K562 (cell line): ENCODE measurements around the gene AZU1. TPM values are rescaled to one million over a fixed set of nuclear protein-coding genes. Genes with fewer than 3 reads are reported as not detected.
A peak's percentile ranks its signal among the peaks of the same experiment; 100 is the strongest.

Experiments
- BRD4 ChIP-seq: fragments of 200-600 bp; sonication (generic); IDR thresholded peaks from 2 replicates; pipeline ENCODE4 v1.6.1; 2017; ENCODE audit warnings: inconsistent platforms
- CBFA2T2 ChIP-seq: fragments of 450-650 bp; conservative IDR thresholded peaks from 2 replicates; pipeline ENCODE4 v1.6.1; 2017; ENCODE audit warnings: mild to moderate bottlenecking
- CEBPB ChIP-seq: fragments of 450-650 bp; IDR thresholded peaks from 2 replicates; pipeline ENCODE4 v1.6.1; 2016; ENCODE audit warnings: missing genetic modification characterization, missing compliant biosample characterization
- CHCHD3 ChIP-seq: fragments of 250-450 bp; sonication (Bioruptor Pico); IDR thresholded peaks from 2 replicates; pipeline ENCODE4 v2.1.2; 2022; ENCODE audit warnings: mild to moderate bottlenecking
- MCM3 ChIP-seq: fragments of 450-650 bp; IDR thresholded peaks from 2 replicates; pipeline ENCODE4 v1.6.1; 2016
- MCM5 ChIP-seq: fragments of 450-650 bp; IDR thresholded peaks from 2 replicates; pipeline ENCODE4 v1.6.1; 2016; ENCODE audit warnings: low read depth
- MYNN ChIP-seq, 2 experiments: sonication (generic); formaldehyde crosslinking in 1 of 2; IDR thresholded peaks; 2 replicates each; pipeline versions ENCODE4 v1.5.0 to v1.6.1; 2016 to 2020; ENCODE audit warnings: antibody characterized with exemption in 1 of 2, missing genetic modification reagents in 1 of 2
- NR2F6 ChIP-seq: fragments of 450-650 bp; formaldehyde crosslinking; IDR thresholded peaks from 2 replicates; pipeline ENCODE4 v1.4.0; 2020; ENCODE audit warnings: mild to moderate bottlenecking
- RBM15 ChIP-seq: fragments of 200-400 bp; formaldehyde crosslinking; IDR thresholded peaks from 2 replicates; pipeline ENCODE4 v1.6.1; 2018; ENCODE audit warnings: mild to moderate bottlenecking, low read length, moderate library complexity; ENCODE audit not compliant: insufficient read depth
- XRCC4 ChIP-seq: IDR thresholded peaks from one replicate; pipeline ENCODE4 v1.6.1; 2011; ENCODE audit not compliant: insufficient read depth, insufficient read length; ENCODE audit errors: extremely low read depth
- ZNF143 ChIP-seq: sonication (generic); formaldehyde crosslinking; IDR thresholded peaks from 2 replicates; pipeline ENCODE4 v1.9.0; 2022; ENCODE audit warnings: mild to moderate bottlenecking, missing genetic modification reagents
- ZNF184 ChIP-seq: sonication (generic); formaldehyde crosslinking; IDR thresholded peaks from 2 replicates; pipeline ENCODE4 v1.5.0; 2020; ENCODE audit warnings: missing genetic modification reagents
- ZNF41 ChIP-seq: fragments of 250-450 bp; sonication (Bioruptor Pico); conservative IDR thresholded peaks from 2 replicates; pipeline ENCODE4 v1.4.0; 2020; ENCODE audit warnings: mild to moderate bottlenecking
- ZNF780A ChIP-seq: fragments of 250-450 bp; sonication (Bioruptor Pico); IDR thresholded peaks from 2 replicates; pipeline ENCODE4 v1.5.0; 2021; ENCODE audit warnings: mild to moderate bottlenecking
- ZSCAN32 ChIP-seq: fragments of 450-650 bp; formaldehyde crosslinking; IDR thresholded peaks from 2 replicates; pipeline ENCODE4 v1.4.0; 2020; ENCODE audit warnings: mild to moderate bottlenecking, moderate library complexity
- polyA plus RNA-seq, 8 experiments: library from polyadenylated mRNA; depleted of rRNA in 4 of 8; stranded (reverse) in 5 of 8; unstranded in 3 of 8; fragments of >200 nt; fragmentation: Nextera tagmentation in 2 of 8; fragmentation: Illumina TruSeq in 1 of 8; extraction: Ambion mirVana in 2 of 8; extraction: Trizol in 1 of 8; gene quantifications; 2 replicates each; pipeline versions ENCODE4 v1.2.1 to v1.2.3, GENCODE V29; 2011 to 2014; ENCODE audit warnings: inconsistent platforms in 1 of 8, missing spikeins in 1 of 8
- total RNA-seq, 7 experiments: library from RNA; depleted of rRNA in 6 of 7; stranded (reverse); fragments of >200 nt in 6 of 7; fragmentation: Illumina TruSeq in 2 of 7; extraction: Trizol in 2 of 7; gene quantifications; 2 replicates each; pipeline versions ENCODE4 v1.2.1 to v1.2.3, GENCODE V29; 2011 to 2021; ENCODE audit warnings: low replicate concordance in 1 of 7
- TF ChIP-seq, protein P1 (sequence below): fragments of 200-800 bp; sonication (Bioruptor generic); IDR thresholded peaks from 2 replicates; pipeline ENCODE4 v1.6.1; 2017; ENCODE audit warnings: missing genetic modification characterization, missing compliant biosample characterization
- TF ChIP-seq, protein P2 (sequence below): fragments of 250-450 bp; sonication (Bioruptor Pico); IDR thresholded peaks from 2 replicates; pipeline ENCODE4 v1.5.0; 2020; ENCODE audit warnings: mild to moderate bottlenecking
- TF ChIP-seq, protein P3 (sequence below): fragments of 250-450 bp; sonication (Bioruptor Pico); IDR thresholded peaks from 2 replicates; pipeline ENCODE4 v1.5.0; 2022; ENCODE audit warnings: mild to moderate bottlenecking
- TF ChIP-seq, protein P4 (sequence below): fragments of 450-650 bp; IDR thresholded peaks from 2 replicates; pipeline ENCODE4 v1.6.1; 2017; ENCODE audit warnings: mild to moderate bottlenecking, moderate library complexity
- TF ChIP-seq, protein P5 (sequence below): fragments of 250-450 bp; sonication (Bioruptor Pico); IDR thresholded peaks from 2 replicates; pipeline ENCODE4 v1.5.1; 2021; ENCODE audit warnings: mild to moderate bottlenecking

AZU1 gene
- total and polyA plus RNA-seq, 9 of the 15 experiments (the other 6 are each of a cell fraction or from before 2014, with no cell fraction given), result 0.29 to 1.9 (median 0.59) TPM; not detected in 3

DNA sequence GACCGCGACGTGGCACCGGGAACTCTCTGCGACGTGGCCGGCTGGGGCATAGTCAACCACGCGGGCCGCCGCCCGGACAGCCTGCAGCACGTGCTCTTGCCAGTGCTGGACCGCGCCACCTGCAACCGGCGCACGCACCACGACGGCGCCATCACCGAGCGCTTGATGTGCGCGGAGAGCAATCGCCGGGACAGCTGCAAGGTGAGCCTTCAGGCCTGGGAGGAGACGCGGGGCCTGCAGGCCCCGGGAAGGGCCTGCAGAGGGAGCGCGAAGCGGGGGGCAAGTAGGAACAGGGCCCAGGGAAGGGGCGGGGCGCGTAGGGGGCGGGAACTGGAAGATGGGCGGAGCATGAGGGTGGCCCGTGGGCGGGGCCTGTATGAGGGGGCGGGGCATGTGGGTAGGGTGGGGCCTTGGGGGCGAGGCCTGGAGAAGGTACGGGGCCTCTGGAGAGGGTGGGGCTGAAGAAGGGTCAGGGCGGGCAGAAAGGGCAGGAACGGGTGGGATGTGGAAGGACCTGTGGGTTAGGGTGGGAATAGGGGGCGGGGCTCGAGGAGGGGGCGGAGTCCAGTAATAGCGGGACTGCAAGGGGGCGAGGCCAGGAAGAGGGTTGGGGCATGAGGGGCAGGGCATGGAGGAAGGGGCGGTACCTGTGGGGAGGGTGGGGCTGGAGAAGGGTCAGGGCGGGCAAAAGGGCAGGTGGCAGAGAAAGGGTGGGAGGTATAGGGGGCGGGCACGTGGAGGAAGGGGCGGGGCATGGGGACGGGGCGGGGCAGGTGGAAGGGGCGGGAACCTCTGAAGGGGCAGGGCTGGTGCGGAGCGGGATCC lies 34.3 kb downstream of the AZU1 start (continued):
- TF ChIP-seq, protein P1, sequence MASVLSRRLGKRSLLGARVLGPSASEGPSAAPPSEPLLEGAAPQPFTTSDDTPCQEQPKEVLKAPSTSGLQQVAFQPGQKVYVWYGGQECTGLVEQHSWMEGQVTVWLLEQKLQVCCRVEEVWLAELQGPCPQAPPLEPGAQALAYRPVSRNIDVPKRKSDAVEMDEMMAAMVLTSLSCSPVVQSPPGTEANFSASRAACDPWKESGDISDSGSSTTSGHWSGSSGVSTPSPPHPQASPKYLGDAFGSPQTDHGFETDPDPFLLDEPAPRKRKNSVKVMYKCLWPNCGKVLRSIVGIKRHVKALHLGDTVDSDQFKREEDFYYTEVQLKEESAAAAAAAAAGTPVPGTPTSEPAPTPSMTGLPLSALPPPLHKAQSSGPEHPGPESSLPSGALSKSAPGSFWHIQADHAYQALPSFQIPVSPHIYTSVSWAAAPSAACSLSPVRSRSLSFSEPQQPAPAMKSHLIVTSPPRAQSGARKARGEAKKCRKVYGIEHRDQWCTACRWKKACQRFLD (CRISPR knock-in tag), result no peak
- TF ChIP-seq CEBPB (tag) (no peak), ZNF41 (no peak), CHCHD3 (CRISPR knock-in tag) (no peak), NR2F6 (no peak), RBM15 (no peak), XRCC4 (no peak), CBFA2T2 (no peak), ZSCAN32 (CRISPR knock-in tag) (no peak), MYNN (IDR thresholded peaks at IDR 0.05) (no peak; the same call in 1 of the 2 replicates), MYNN (CRISPR knock-in tag; IDR thresholded peaks at IDR 0.05) (no peak), ZNF780A (CRISPR knock-in tag) (no peak), MCM3 (no peak), MCM5 (no peak), ZNF184 (CRISPR knock-in tag) (no peak), BRD4 (no peak), ZNF143 (peak; percentile 31; the same call in 1 of the 2 replicates)
- TF ChIP-seq, protein P2, sequence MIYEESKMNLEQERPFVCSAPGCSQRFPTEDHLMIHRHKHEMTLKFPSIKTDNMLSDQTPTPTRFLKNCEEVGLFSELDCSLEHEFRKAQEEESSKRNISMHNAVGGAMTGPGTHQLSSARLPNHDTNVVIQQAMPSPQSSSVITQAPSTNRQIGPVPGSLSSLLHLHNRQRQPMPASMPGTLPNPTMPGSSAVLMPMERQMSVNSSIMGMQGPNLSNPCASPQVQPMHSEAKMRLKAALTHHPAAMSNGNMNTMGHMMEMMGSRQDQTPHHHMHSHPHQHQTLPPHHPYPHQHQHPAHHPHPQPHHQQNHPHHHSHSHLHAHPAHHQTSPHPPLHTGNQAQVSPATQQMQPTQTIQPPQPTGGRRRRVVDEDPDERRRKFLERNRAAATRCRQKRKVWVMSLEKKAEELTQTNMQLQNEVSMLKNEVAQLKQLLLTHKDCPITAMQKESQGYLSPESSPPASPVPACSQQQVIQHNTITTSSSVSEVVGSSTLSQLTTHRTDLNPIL (CRISPR knock-in tag), result no peak
- TF ChIP-seq, protein P3, sequence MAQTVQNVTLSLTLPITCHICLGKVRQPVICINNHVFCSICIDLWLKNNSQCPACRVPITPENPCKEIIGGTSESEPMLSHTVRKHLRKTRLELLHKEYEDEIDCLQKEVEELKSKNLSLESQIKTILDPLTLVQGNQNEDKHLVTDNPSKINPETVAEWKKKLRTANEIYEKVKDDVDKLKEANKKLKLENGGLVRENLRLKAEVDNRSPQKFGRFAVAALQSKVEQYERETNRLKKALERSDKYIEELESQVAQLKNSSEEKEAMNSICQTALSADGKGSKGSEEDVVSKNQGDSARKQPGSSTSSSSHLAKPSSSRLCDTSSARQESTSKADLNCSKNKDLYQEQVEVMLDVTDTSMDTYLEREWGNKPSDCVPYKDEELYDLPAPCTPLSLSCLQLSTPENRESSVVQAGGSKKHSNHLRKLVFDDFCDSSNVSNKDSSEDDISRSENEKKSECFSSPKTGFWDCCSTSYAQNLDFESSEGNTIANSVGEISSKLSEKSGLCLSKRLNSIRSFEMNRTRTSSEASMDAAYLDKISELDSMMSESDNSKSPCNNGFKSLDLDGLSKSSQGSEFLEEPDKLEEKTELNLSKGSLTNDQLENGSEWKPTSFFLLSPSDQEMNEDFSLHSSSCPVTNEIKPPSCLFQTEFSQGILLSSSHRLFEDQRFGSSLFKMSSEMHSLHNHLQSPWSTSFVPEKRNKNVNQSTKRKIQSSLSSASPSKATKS (CRISPR knock-in tag), result no peak
- TF ChIP-seq, protein P4, sequence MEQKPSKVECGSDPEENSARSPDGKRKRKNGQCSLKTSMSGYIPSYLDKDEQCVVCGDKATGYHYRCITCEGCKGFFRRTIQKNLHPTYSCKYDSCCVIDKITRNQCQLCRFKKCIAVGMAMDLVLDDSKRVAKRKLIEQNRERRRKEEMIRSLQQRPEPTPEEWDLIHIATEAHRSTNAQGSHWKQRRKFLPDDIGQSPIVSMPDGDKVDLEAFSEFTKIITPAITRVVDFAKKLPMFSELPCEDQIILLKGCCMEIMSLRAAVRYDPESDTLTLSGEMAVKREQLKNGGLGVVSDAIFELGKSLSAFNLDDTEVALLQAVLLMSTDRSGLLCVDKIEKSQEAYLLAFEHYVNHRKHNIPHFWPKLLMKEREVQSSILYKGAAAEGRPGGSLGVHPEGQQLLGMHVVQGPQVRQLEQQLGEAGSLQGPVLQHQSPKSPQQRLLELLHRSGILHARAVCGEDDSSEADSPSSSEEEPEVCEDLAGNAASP, result no peak
- TF ChIP-seq, protein P5, sequence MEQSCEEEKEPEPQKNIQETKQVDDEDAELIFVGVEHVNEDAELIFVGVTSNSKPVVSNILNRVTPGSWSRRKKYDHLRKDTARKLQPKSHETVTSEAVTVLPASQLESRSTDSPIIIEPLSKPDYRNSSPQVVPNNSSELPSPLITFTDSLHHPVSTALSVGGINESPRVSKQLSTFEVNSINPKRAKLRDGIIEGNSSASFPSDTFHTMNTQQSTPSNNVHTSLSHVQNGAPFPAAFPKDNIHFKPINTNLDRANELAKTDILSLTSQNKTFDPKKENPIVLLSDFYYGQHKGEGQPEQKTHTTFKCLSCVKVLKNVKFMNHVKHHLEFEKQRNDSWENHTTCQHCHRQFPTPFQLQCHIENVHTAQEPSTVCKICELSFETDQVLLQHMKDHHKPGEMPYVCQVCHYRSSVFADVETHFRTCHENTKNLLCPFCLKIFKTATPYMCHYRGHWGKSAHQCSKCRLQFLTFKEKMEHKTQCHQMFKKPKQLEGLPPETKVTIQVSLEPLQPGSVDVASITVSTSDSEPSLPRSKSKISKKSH, result no peak
